CD4-positive, alpha-beta T cell (primary cell): Measurements from ENCODE around the gene FCAMR. TPM values are rescaled to one million over a fixed set of nuclear protein-coding genes. Genes with fewer than 3 reads are reported as not detected.
"Not testable (repeated sequence)": the region's sequence is repeated elsewhere in the genome, so short reads cannot be mapped to it uniquely, and the experiment has no call there.

ENCODE experiments used
- ATAC-seq: fragments of 200-7000 bp; cut with Tn5 transposase; one replicate; pipeline ENCODE4 v1.10.0; 2022; ENCODE audit warnings: mild to moderate bottlenecking; ENCODE audit not compliant: poor library complexity
- CTCF ChIA-PET: fragments of 350-600 bp; sonication (Branson Sonifier 250); formaldehyde crosslinking; loops from one replicate; lab custom pipeline; 2021; ENCODE audit warnings: antibody characterized with exemption, inconsistent platforms; lab: Charles Lee
- POLR2A ChIA-PET: fragments of 350-600 bp; sonication (Branson Sonifier 250); formaldehyde crosslinking; loops from one replicate; lab custom pipeline; 2021; ENCODE audit warnings: antibody characterized with exemption, inconsistent platforms; lab: Charles Lee
- DNase-seq, 14 experiments: peaks; one replicate each; pipeline ENCODE4 v3.0.0-alpha.2; 2013 to 2020; ENCODE audit warnings: mixed read lengths in 2 of 14
- H3K27ac ChIP-seq, 2 donors: one replicate each; pipeline versions ENCODE4 v1.5.1 to v1.7.0; 2013; ENCODE audit warnings: low read length in 2 of 2, low read depth in 1 of 2, mild to moderate bottlenecking in 1 of 2
- H3K27me3 ChIP-seq, 2 experiments: 1 replicate in 1 of 2; 2 replicates in 1 of 2; pipeline versions ENCODE4 v1.6.1 to v1.7.0; 2013; ENCODE audit warnings: low read length in 2 of 2, control low read depth in 1 of 2, mild to moderate bottlenecking in 1 of 2, moderate library complexity in 1 of 2; ENCODE audit not compliant: insufficient read depth in 2 of 2, control insufficient read depth in 1 of 2
- H3K36me3 ChIP-seq: one replicate; pipeline ENCODE4 v1.6.1; 2013; ENCODE audit warnings: low read length, control low read depth; ENCODE audit not compliant: insufficient read depth
- H3K4me1 ChIP-seq: one replicate; pipeline ENCODE4 v1.6.1; 2013; ENCODE audit warnings: low read length, control low read depth; ENCODE audit not compliant: insufficient read depth
- H3K4me3 ChIP-seq: one replicate; pipeline ENCODE4 v1.5.1; 2013; ENCODE audit warnings: mild to moderate bottlenecking, low read length, moderate library complexity
- H3K9me3 ChIP-seq, 2 experiments: 1 replicate in 1 of 2; 2 replicates in 1 of 2; pipeline versions ENCODE4 v1.6.1 to v1.7.0; 2013; ENCODE audit warnings: low read length in 2 of 2, mild to moderate bottlenecking in 2 of 2, control low read depth in 1 of 2, moderate library complexity in 1 of 2; ENCODE audit not compliant: control insufficient read depth in 1 of 2, insufficient read depth in 1 of 2
- H3K27ac Mint-ChIP-seq: one replicate; pipeline ENCODE4 v1.8.0; 2020; ENCODE audit warnings: mixed read lengths
- H3K27me3 Mint-ChIP-seq: one replicate; pipeline ENCODE4 v1.8.0; 2021; ENCODE audit warnings: mixed read lengths
- H3K36me3 Mint-ChIP-seq: one replicate; pipeline ENCODE4 v1.8.0; 2021; ENCODE audit warnings: low read depth, mixed read lengths
- H3K4me1 Mint-ChIP-seq: one replicate; pipeline ENCODE4 v1.8.0; 2021; ENCODE audit warnings: low read depth, mixed read lengths
- H3K4me3 Mint-ChIP-seq: one replicate; pipeline ENCODE4 v1.8.0; 2020; ENCODE audit warnings: mild to moderate bottlenecking, mixed read lengths
- H3K9me3 Mint-ChIP-seq: one replicate; pipeline ENCODE4 v1.8.0; 2020; ENCODE audit warnings: mixed read lengths
- intact Hi-C, 2 experiments: fragments of 100-400 bp; cut with DNase I in 1 of 2; cut with micrococcal nuclease in 1 of 2; formaldehyde crosslinking; loops; one replicate each; pipeline versions ENCODE4 v1.15.1 to v1.9.0; 2023 to 2025; cut with DNase I, micrococcal nuclease
- total RNA-seq, 174 experiments: library from RNA in 2 of 174; stranded (reverse) in 2 of 174; gene quantifications; one replicate each; pipeline ENCODE4 v1.2.3 and lab custom pipeline; 2021 to 2026
- TF ChIP-seq, protein P1 (sequence below): fragments of 200-600 bp; IDR thresholded peaks from one replicate; pipeline ENCODE4 v1.8.0; 2022; ENCODE audit warnings: antibody characterized with exemption, mild to moderate bottlenecking

Gene FCAMR
- total RNA-seq, 2 experiments from 2014 or later, result not detected

DNA sequence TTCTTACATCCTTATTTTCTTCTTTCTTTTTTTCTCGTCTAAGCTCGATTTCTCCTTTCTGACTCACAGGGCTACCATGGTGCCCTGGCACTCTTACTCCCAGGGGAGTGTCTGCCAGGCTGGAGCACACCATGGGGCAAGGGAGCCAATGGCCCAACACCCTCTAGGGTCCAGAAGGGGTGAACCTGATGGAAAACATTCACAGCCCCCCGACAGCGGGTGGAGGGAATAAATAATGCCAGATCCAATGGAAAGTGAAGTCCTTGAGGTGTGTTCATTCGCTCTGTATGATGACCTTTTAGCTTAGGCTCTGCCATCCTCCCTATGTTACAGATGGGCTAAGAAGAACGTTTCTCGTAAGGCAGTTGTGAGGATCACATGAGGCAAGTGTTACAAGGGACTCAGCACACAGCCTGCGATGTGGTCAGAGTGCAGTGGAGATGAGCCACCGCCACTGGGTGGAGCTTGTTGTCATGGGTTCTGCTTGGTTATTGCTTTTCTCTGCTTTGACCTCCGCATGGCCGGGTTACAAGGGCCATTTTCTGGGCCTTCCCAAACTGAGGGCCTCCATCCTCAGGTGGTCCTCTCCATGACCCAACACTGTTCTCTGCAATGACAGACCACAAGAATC, 45.0 kb downstream of the FCAMR start:
- TF ChIP-seq, protein P1, sequence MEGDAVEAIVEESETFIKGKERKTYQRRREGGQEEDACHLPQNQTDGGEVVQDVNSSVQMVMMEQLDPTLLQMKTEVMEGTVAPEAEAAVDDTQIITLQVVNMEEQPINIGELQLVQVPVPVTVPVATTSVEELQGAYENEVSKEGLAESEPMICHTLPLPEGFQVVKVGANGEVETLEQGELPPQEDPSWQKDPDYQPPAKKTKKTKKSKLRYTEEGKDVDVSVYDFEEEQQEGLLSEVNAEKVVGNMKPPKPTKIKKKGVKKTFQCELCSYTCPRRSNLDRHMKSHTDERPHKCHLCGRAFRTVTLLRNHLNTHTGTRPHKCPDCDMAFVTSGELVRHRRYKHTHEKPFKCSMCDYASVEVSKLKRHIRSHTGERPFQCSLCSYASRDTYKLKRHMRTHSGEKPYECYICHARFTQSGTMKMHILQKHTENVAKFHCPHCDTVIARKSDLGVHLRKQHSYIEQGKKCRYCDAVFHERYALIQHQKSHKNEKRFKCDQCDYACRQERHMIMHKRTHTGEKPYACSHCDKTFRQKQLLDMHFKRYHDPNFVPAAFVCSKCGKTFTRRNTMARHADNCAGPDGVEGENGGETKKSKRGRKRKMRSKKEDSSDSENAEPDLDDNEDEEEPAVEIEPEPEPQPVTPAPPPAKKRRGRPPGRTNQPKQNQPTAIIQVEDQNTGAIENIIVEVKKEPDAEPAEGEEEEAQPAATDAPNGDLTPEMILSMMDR, result no peak
- H3K27ac Mint-ChIP-seq, result no peak overlapping the region
- Histone ChIP-seq H3K27me3 (no peaks in the 10 kb centered on the region), H3K27ac (peak overlapping the region; percentile 57 to 95), H3K36me3 (no peaks in the 10 kb centered on the region), H3K9me3 (no peaks in the 10 kb centered on the region), H3K4me1 (peaks cover 56% of the 10 kb centered on the region), H3K4me3 (no peak overlapping the region)
- ATAC-seq, result no peak
- no peak overlapping the region for H3K4me3 Mint-ChIP-seq
- no peaks in the 10 kb centered on the region for H3K9me3 Mint-ChIP-seq
- POLR2A ChIA-PET, result interaction anchor here (0.6 to 3.3 kb wide), 10 partner anchors 13 to 190 kb away, joined by 3 to 26 read pairs (median 6); no protein-coding TSS in a partner anchor
- CTCF ChIA-PET, result interaction anchor here (0.9 to 3.3 kb wide), 4 partner anchors 8 to 116 kb away, joined by 3 to 13 read pairs (median 6); no protein-coding TSS in a partner anchor
- peak in 9 of 14 experiments; percentile 41 to 85 (median 56) for DNase-seq
- peaks cover 19% of the 10 kb centered on the region for H3K36me3 Mint-ChIP-seq
- H3K27me3 Mint-ChIP-seq, result no peaks in the 10 kb centered on the region
- H3K4me1 Mint-ChIP-seq, result peaks cover 40% of the 10 kb centered on the region
- intact Hi-C loops, result loop anchor here in 1 of 2 experiments (10.0 kb wide), 1 partner anchor 390 kb away; no protein-coding TSS in a partner anchor

DNA sequence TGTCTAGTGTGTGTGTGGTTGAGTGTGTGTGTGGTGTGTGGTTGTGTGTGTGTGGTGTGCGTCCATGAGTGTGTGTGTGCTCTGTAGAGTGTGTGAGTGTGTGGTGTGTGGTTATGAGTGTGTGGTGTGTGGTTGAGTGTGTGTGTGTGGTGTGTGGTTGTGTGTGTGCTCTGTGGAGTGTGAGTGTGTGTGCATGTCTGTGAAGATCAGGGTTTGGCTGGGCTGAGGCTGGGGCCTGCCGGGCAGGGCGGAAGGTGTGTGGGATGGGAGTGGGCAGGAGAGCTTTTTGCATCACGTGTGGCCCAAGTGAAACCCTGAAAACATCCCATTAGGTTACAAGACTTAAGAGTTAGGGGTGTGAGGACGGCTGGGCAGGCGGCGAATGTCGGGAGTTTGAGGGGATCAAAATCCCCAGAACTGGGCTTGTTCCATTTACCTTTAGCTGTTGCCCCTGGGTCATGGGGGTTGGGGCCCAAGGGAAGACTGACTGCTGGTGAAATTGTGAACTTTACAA, 45.6 kb downstream of the FCAMR start:
- no peak overlapping the region for H3K4me3 ChIP-seq
- ATAC-seq, result no peak

DNA sequence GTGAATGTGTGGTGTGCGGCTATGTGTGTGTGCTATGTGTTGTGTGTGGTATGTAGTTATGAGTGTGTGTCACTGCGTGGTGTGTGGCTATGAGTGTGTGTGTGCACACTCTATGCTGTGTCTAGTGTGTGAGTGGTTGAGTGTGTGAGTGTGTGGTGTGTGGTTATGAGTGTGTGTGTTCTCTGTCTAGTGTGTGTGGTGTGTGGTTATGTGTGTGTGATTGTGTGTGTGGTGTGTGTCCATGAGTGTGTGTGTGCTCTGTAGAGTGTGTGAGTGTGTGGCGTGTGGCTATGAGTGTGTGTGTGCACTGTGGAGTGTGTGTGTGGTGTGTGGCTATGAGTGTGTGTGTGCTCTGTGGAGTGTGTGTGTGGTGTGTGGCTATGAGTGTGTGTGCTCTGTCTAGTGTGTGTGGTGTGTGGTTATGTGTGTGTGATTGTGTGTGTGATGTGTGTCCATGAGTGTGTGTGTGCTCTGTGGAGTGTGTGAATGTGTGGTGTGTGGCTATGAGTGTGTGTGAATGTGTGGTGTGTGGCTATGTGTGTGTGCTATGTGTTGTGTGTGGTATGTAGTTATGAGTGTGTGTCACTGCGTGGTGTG, 46.2 kb downstream of the FCAMR start:
- H3K9me3 Mint-ChIP-seq, H3K36me3 ChIP-seq, H3K27me3 Mint-ChIP-seq, ATAC-seq, H3K4me3 Mint-ChIP-seq, H3K27me3 ChIP-seq, H3K9me3 ChIP-seq, H3K27ac Mint-ChIP-seq: not testable (repeated sequence)
- ChIA-PET CTCF (interaction anchor here (3.3 to 3.8 kb wide), 2 partner anchors 9 to 12 kb away, joined by 13 to 16 read pairs; no protein-coding TSS in a partner anchor), POLR2A (interaction anchor here (1.5 to 12.9 kb wide), 5 partner anchors 8 to 189 kb away, joined by 7 to 384 read pairs (median 26); partner anchors contain the start of gene IL24)
- Mint-ChIP-seq H3K36me3 (peaks cover 30% of the 10 kb centered on the region), H3K4me1 (peaks cover 35% of the 10 kb centered on the region)
- intact Hi-C loops, result loop anchor here (1.0 to 10.0 kb wide), 3 partner anchors 13 to 391 kb away; partner anchors contain the start of gene PFKFB2 (in 1 of the 2)
- peaks cover 54% of the 10 kb centered on the region for H3K4me1 ChIP-seq
- peak overlapping the region; percentile 80 for H3K4me3 ChIP-seq
- DNase-seq, result peak in 1 of 14 experiments; percentile 41
- H3K27ac ChIP-seq, result peak overlapping the region; percentile 81 to 95

More for the DNA sequence above, 45.6 kb downstream of the FCAMR start:
- no peaks in the 10 kb centered on the region for H3K27me3 ChIP-seq
- H3K9me3 ChIP-seq, result no peaks in the 10 kb centered on the region
- peaks cover 24% of the 10 kb centered on the region for H3K36me3 Mint-ChIP-seq
- H3K36me3 ChIP-seq, result peaks cover under 1% of the 10 kb centered on the region
- ChIA-PET CTCF (interaction anchor here (0.9 to 3.3 kb wide), 3 partner anchors 9 to 57 kb away, joined by 5 to 13 read pairs (median 8); no protein-coding TSS in a partner anchor), POLR2A (interaction anchor here (0.6 to 3.3 kb wide), 10 partner anchors 12 to 190 kb away, joined by 3 to 26 read pairs (median 6); no protein-coding TSS in a partner anchor)
- DNase-seq, result peak in 2 of 14 experiments; percentile 36 to 39
- H3K4me3 Mint-ChIP-seq, result no peak overlapping the region
- H3K9me3 Mint-ChIP-seq, result no peaks in the 10 kb centered on the region
- H3K4me1 Mint-ChIP-seq, result peaks cover 38% of the 10 kb centered on the region
- H3K27me3 Mint-ChIP-seq, result no peaks in the 10 kb centered on the region
- no peak overlapping the region for H3K27ac Mint-ChIP-seq
- TF ChIP-seq, protein P1, result no peak
- peaks cover 51% of the 10 kb centered on the region for H3K4me1 ChIP-seq
- intact Hi-C loops, result loop anchor here in 1 of 2 experiments (10.0 kb wide), 1 partner anchor 390 kb away; no protein-coding TSS in a partner anchor
- H3K27ac ChIP-seq, result peak overlapping the region; percentile 81 to 95
